GM19193 (cell line): ENCODE data around the gene KRT2.

Experiments used
- POLR2A ChIP-seq: IDR thresholded peaks from 4 replicates; pipeline ENCODE4 v1.6.1; 2011; ENCODE audit not compliant: insufficient read depth, insufficient read length; ENCODE audit errors: extremely low read depth

The KRT2 gene

GRCh38 chr12:52675301-52675701 lies 23.3 kb upstream of the KRT2 start:
- no peak for TF ChIP-seq POLR2A

GRCh38 chr12:52674433-52674775 lies 22.4 kb upstream of the KRT2 start:
- no peak for TF ChIP-seq POLR2A

- TF ChIP-seq POLR2A = no peak
Observed at GRCh38 chr12:52673713-52674432, 21.9 kb upstream of the KRT2 start.

- TF ChIP-seq POLR2A = no peak
Observed at GRCh38 chr12:52673217-52673616, 21.2 kb upstream of the KRT2 start.

GRCh38 chr12:52672321-52672933 lies 20.4 kb upstream of the KRT2 start:
- TF ChIP-seq POLR2A = no peak

- TF ChIP-seq POLR2A = no peak
Observed at GRCh38 chr12:52670961-52671360, 18.9 kb upstream of the KRT2 start.

- no peak for TF ChIP-seq POLR2A
Observed at GRCh38 chr12:52670506-52670905, 18.5 kb upstream of the KRT2 start.

- no peak for TF ChIP-seq POLR2A
Observed at GRCh38 chr12:52669426-52669825, 17.4 kb upstream of the KRT2 start.

GRCh38 chr12:52667931-52668330 lies 15.9 kb upstream of the KRT2 start:
- no peak for TF ChIP-seq POLR2A

GRCh38 chr12:52667509-52667908 lies 15.5 kb upstream of the KRT2 start:
- TF ChIP-seq POLR2A = no peak

- TF ChIP-seq POLR2A = no peak
Observed at GRCh38 chr12:52666471-52666870, 14.5 kb upstream of the KRT2 start.

GRCh38 chr12:52663420-52663819 lies 11.4 kb upstream of the KRT2 start:
- no peak for TF ChIP-seq POLR2A

GRCh38 chr12:52662918-52663229 lies 10.9 kb upstream of the KRT2 start:
- TF ChIP-seq POLR2A = no peak

- no peak for TF ChIP-seq POLR2A
Observed at GRCh38 chr12:52662093-52662917, 10.3 kb upstream of the KRT2 start.

GRCh38 chr12:52661668-52662067 lies 9.7 kb upstream of the KRT2 start:
- TF ChIP-seq POLR2A = no peak
